GM21447 (cell line): ENCODE measurements around the gene EXT2.

Experiments used
- ATAC-seq: cut with Tn5 transposase; IDR thresholded peaks from one replicate; pipeline ENCODE4 v1.9.1; 2021; ENCODE audit not compliant: unreplicated experiment

Gene EXT2

GRCh38 chr11:44235765-44236201 is 140.3 kb downstream of the EXT2 start:
- no peak for ATAC-seq

GRCh38 chr11:44236296-44236695 is 140.8 kb downstream of the EXT2 start:
- ATAC-seq, result no peak

- no peak for ATAC-seq
Observed at GRCh38 chr11:44237156-44237555, 141.7 kb downstream of the EXT2 start.

- ATAC-seq, result no peak
Observed at GRCh38 chr11:44241851-44242250, 146.4 kb downstream of the EXT2 start.

GRCh38 chr11:44243086-44243485 is 147.6 kb downstream of the EXT2 start:
- ATAC-seq, result no peak

GRCh38 chr11:44243595-44244343 is 148.3 kb downstream of the EXT2 start:
- no peak for ATAC-seq

- ATAC-seq, result no peak
Observed at GRCh38 chr11:44244639-44245310, 149.3 kb downstream of the EXT2 start.

- no peak for ATAC-seq
Observed at GRCh38 chr11:44246726-44247125, 151.2 kb downstream of the EXT2 start.

- ATAC-seq, result no peak
Observed at GRCh38 chr11:44247508-44247907, 152.0 kb downstream of the EXT2 start.

GRCh38 chr11:44248109-44248508 is 152.6 kb downstream of the EXT2 start:
- ATAC-seq, result no peak

- no peak for ATAC-seq
Observed at GRCh38 chr11:44250421-44250820, 154.9 kb downstream of the EXT2 start.

GRCh38 chr11:44252999-44253602 is 157.6 kb downstream of the EXT2 start:
- ATAC-seq, result no peak

GRCh38 chr11:44255406-44256071 is 160.1 kb downstream of the EXT2 start:
- ATAC-seq, result no peak

GRCh38 chr11:44256673-44257291 is 161.3 kb downstream of the EXT2 start:
- no peak for ATAC-seq

GRCh38 chr11:44257338-44258189 is 162.1 kb downstream of the EXT2 start:
- no peak for ATAC-seq

- ATAC-seq, result no peak
Observed at GRCh38 chr11:44258190-44258489, 162.7 kb downstream of the EXT2 start.

GRCh38 chr11:44258839-44259420 is 163.5 kb downstream of the EXT2 start:
- ATAC-seq, result no peak

GRCh38 chr11:44260081-44260480 is 164.6 kb downstream of the EXT2 start:
- ATAC-seq, result no peak

GRCh38 chr11:44261800-44262591 is 166.5 kb downstream of the EXT2 start:
- ATAC-seq, result no peak
